ENCODE results near the gene KRTAP12-2. TPM values are rescaled to one million over a fixed set of nuclear protein-coding genes. Genes with fewer than 3 reads are reported as not detected.

Gene KRTAP12-2
- total and polyA plus RNA-seq, 4 donors = not detected

DNA sequence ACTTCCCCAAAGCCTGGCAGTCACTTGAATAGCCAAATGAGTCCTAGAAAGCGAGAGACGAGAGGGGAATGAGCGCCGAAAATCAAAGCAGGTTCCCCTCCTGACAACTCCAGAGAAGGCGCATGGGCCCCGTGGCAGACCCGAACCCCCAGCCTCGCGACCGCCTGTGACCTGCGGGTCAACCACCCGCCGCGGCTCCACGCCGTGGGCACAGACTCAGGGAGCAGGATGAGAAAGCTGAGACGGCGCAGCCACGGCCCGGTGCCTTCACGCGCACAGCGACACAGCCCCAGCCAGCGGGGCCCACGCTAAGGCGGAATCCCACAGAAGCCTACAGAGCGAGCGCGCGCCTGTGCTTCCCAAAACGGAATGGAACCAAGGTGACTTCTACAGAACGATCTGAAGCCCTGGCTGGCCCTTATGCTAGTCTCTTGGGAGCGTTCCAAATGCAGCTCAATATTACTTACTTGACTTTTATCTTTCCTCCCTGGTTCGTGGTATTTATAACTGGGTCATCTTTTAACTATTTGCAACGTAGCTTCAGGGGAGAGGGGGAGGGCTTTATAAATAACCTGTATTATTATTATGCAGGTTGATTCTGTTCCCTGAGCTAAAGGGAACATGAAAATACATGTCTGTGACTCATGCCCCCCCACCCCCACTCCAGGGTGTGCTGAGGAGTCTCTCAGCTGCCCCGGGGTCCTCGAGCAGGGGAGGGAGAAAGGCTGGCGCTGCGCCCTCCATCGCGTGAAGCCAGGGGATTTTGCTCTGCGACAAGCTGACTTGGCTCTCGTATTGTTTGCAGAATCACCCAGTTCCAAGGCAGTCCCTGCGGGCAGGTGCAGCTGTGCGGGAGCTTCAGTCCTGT is 42.9 kb upstream of the KRTAP12-2 start:
- Histone ChIP-seq H3K27me3 (ENCODE audit: control insufficient read depth, insufficient read depth, low read length) (peaks cover 86% of the 10 kb centered on the region), H3K9me3 (ENCODE audit: control insufficient read depth, insufficient read depth, low read length) (no peaks in the 10 kb centered on the region), H3K36me3 (ENCODE audit: control insufficient read depth, insufficient read depth, low read length) (no peaks in the 10 kb centered on the region), H3K4me1 (ENCODE audit: control insufficient read depth, insufficient read depth, low read length) (peaks cover 59% of the 10 kb centered on the region), H3K4me3 (ENCODE audit: low read depth, low read length) (no peak overlapping the region), H3K27ac (ENCODE audit: low read depth, low read length) (no peak overlapping the region)
- DNase-seq (ENCODE audit: low read depth in 4 of 6, low spot score in 6 of 6) = peak in 2 of 6 donors; percentile 23 to 61
- WGBS (ENCODE audit: insufficient coverage) = under 1% methylated on average over 40 of the region's 45 CpGs

DNA sequence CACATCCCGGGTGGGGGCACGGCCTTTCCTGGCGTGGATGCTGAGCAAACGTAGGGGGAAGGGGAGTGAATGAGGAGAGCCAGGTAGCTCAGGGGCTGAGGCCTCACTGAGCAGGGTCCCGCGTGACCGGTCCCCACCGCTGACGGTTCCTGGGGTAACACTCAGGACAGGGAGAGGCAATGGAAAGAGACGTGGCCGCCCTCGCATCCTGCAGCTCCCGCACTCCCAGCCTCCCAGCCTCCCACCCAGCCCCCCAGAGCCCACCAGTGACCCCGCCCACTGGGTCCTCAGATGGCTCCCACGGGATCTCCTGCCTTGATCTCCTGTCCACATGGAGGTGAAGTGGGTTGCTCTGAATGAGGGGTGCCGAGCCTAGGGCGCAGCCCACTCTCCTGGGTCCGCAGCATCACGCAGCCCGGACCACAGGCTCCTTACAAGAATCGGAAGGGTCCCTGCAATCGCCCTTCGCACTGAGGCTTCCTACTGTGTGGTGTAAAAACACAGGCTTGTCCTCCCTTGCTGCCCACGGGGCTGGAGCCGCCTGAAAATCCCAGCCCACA is 42.2 kb upstream of the KRTAP12-2 start:
- no peak overlapping the region for H3K27ac ChIP-seq (ENCODE audit: low read depth, low read length)
- WGBS (ENCODE audit: insufficient coverage) = 3% methylated on average over 23 of the region's 25 CpGs
- peaks cover 59% of the 10 kb centered on the region for H3K4me1 ChIP-seq (ENCODE audit: control insufficient read depth, insufficient read depth, low read length)
- no peak overlapping the region for H3K4me3 ChIP-seq (ENCODE audit: low read depth, low read length)
- DNase-seq (ENCODE audit: low read depth in 4 of 6, low spot score in 6 of 6) = no peak
- no peaks in the 10 kb centered on the region for H3K36me3 ChIP-seq (ENCODE audit: control insufficient read depth, insufficient read depth, low read length)
- H3K9me3 ChIP-seq (ENCODE audit: control insufficient read depth, insufficient read depth, low read length) = no peaks in the 10 kb centered on the region
- H3K27me3 ChIP-seq (ENCODE audit: control insufficient read depth, insufficient read depth, low read length) = peaks cover 91% of the 10 kb centered on the region

DNA sequence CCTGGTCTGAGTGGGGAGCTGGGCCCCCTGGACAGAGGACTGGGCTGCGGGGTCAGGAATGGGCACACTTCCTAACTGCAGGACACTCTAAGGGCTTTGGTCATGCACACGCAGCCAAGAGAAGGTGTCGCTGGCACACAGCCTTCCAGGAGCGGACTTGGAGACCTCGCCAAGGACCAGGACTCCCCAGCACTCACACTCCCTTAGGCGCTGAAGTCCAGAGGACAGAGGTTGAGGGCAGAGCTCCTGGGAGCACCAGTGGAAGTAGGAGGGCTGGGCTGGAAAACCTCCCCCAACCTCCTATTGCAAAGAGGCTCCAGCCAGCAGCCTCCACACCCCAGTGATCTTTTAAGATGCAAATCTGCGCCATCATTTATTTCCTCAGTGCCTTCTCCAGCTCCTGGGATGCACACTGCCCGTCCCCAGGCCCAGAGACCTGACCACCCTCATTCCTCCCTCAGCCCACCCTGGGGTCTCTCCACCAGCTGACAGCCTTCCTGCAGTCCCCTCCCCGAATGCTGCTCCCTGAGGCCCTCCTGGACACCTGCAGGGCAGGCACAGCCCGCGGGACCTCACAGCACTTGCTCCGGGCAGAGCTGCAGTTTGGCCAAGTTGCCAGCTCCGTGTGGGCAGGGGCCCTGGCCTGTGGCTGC is 41.6 kb upstream of the KRTAP12-2 start:
- H3K4me1 ChIP-seq (ENCODE audit: control insufficient read depth, insufficient read depth, low read length) = peaks cover 59% of the 10 kb centered on the region
- 1% methylated on average over 10 of the region's 13 CpGs for WGBS (ENCODE audit: insufficient coverage)
- DNase-seq (ENCODE audit: low read depth in 4 of 6, low spot score in 6 of 6) = no peak
- H3K27ac ChIP-seq (ENCODE audit: low read depth, low read length) = no peak overlapping the region
- no peak overlapping the region for H3K4me3 ChIP-seq (ENCODE audit: low read depth, low read length)
- no peaks in the 10 kb centered on the region for H3K9me3 ChIP-seq (ENCODE audit: control insufficient read depth, insufficient read depth, low read length)
- H3K36me3 ChIP-seq (ENCODE audit: control insufficient read depth, insufficient read depth, low read length) = no peaks in the 10 kb centered on the region
- peaks cover 91% of the 10 kb centered on the region for H3K27me3 ChIP-seq (ENCODE audit: control insufficient read depth, insufficient read depth, low read length)

DNA sequence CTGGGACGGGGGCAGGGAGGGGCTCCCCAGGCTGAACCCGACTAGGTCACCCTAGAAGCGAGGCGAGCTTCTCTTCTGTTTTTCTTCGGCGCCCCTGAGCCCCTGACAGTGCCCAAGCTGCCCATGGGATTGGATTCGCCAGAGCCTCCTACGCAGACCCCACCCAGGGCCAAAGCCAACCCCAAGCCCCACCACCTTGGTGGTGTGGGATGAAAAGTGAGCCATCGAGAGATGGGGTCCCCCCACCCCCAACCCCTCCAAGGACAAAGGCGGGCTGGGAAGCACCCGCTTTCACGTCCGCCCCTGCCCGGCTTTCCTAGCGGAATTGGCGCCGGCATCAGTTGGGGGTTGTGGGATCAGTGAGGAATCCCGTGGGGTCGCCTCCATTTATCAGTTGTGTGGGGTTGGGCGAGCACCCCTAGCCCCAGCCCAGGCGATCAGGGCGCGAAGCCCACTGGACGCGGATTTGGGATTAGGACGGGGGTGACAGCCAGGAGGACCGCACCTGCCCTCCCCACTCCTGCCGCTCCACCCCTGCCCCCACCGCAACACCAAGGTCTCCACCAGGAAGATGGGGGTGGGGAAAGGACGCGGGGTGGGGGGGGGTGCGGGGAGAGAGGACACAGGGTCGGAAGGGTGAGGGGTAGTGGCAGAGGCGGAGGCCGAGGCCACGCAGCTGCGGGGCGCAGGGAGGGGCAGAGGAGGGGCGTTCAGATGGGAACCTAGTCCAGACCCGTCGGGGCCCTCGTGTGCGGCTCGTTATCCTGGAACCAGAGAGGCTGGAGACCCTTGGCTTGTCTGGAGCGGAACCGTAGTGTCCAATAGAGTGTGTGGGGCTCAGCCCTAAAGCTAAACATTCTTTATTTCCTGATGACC is 40.2 kb upstream of the KRTAP12-2 start:
- Histone ChIP-seq H3K9me3 (ENCODE audit: control insufficient read depth, insufficient read depth, low read length) (no peaks in the 10 kb centered on the region), H3K4me3 (ENCODE audit: low read depth, low read length) (no peak overlapping the region), H3K27me3 (ENCODE audit: control insufficient read depth, insufficient read depth, low read length) (peaks cover 86% of the 10 kb centered on the region), H3K4me1 (ENCODE audit: control insufficient read depth, insufficient read depth, low read length) (peaks cover 52% of the 10 kb centered on the region), H3K27ac (ENCODE audit: low read depth, low read length) (no peak overlapping the region), H3K36me3 (ENCODE audit: control insufficient read depth, insufficient read depth, low read length) (no peaks in the 10 kb centered on the region)
- 2% methylated on average over 20 of the region's 46 CpGs for WGBS (ENCODE audit: insufficient coverage)
- DNase-seq (ENCODE audit: low read depth in 4 of 6, low spot score in 6 of 6) = no peak

DNA sequence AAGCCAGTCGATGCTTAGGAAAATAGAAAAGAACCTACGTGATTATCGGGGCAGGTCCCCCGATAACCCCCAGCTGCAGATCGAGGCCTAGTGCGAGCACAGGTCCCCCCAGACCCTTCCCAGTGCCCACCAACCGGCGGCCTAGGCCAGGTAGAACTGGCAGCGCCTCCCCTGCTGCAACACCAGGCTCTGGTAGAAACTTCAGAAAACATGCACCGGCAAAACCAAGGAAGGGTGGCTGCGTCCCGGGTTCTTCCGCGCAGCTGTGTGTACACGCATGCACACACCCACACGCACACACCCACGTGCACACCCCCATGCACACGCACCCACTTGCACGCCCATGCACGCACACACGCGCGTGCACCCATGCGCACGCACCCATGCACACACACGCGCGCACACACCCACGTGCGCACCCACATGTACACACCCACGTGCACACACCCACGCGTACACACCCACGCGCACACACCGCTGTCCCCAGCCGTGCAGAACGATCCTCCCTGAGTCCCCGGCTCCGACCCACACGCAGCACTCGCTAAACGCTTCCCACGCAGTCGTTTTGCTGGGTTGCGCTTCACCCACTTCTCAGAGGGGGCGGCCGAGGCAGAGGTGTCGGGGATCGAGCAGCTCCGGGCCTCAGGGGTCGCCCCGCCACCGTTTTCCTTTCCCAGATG is 39.4 kb upstream of the KRTAP12-2 start:
- H3K4me3 ChIP-seq (ENCODE audit: low read depth, low read length) = no peak overlapping the region
- no peak overlapping the region for H3K27ac ChIP-seq (ENCODE audit: low read depth, low read length)
- H3K27me3 ChIP-seq (ENCODE audit: control insufficient read depth, insufficient read depth, low read length) = peaks cover 81% of the 10 kb centered on the region
- 4% methylated on average over 53 of the region's 54 CpGs for WGBS (ENCODE audit: insufficient coverage)
- no peaks in the 10 kb centered on the region for H3K36me3 ChIP-seq (ENCODE audit: control insufficient read depth, insufficient read depth, low read length)
- DNase-seq (ENCODE audit: low read depth in 4 of 6, low spot score in 6 of 6) = no peak
- H3K4me1 ChIP-seq (ENCODE audit: control insufficient read depth, insufficient read depth, low read length) = peaks cover 44% of the 10 kb centered on the region
- H3K9me3 ChIP-seq (ENCODE audit: control insufficient read depth, insufficient read depth, low read length) = no peaks in the 10 kb centered on the region

DNA sequence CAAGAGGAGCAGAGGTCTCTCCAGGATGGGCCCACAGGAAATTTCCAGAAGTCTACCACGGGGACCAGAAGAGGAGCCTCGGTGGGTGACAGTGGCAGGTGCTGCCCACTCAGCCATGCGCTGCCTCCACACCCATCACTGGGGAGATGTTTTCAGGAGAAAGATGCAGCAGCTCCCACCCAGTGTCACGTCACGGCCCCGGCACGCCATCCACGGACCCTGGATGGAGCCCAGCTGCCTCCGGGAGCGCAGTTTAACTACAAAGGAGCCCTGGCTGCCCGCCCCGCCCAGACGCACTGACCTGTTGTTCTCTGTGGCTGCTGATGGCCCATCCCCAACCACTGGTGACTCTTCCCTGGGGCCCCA is 37.9 kb upstream of the KRTAP12-2 start:
- no peak overlapping the region for H3K27ac ChIP-seq (ENCODE audit: low read depth, low read length)
- no peak for DNase-seq (ENCODE audit: low read depth in 4 of 6, low spot score in 6 of 6)
- no peaks in the 10 kb centered on the region for H3K9me3 ChIP-seq (ENCODE audit: control insufficient read depth, insufficient read depth, low read length)
- no peak overlapping the region for H3K4me3 ChIP-seq (ENCODE audit: low read depth, low read length)
- no peaks in the 10 kb centered on the region for H3K36me3 ChIP-seq (ENCODE audit: control insufficient read depth, insufficient read depth, low read length)
- WGBS (ENCODE audit: insufficient coverage) = 13% methylated on average over 13 of the region's 13 CpGs
- H3K27me3 ChIP-seq (ENCODE audit: control insufficient read depth, insufficient read depth, low read length) = peaks cover 74% of the 10 kb centered on the region
- peaks cover 29% of the 10 kb centered on the region for H3K4me1 ChIP-seq (ENCODE audit: control insufficient read depth, insufficient read depth, low read length)

DNA sequence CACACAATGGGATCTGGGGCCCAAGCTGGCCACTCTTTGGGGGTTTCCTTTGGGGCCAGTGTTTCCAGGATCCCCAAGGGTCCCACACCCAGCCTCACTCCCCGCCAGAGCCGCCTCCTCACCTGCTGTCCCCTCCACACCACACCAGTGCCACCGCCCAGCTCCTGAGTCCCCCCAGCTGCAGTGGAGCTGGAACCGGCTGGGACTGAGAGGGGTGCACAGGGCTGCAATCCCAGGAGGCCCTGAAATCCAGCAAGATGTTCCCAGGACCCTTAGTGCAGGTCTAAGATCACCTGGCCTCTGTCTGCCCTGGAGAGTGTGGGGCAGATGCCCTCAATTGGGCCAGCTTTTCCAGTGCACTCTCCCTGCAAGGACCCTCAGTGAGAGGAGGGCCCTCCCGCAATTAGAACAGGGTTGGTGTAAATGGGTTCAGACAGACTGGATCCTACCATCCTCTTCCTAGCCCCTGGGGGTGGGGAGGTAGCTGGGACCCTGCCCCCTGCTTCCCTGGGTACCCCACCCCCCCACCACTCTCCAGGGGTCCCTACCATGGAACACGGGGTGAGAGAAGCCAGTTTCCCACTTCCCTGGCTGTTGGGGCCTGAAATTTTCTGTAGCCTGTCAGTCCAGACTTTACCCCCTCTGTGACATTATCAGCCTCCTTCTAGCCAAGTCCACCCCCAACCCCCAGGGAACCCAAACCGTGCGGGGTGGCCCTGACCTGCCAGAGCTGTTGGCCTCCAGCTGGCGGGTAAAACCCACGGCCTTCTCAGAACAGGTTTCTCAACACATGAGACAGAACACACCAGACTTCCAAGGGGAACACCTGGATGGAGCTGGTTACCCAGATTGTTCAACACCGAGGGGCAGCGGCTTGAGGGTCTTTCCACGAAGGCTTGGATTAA is 37.3 kb upstream of the KRTAP12-2 start:
- no peak overlapping the region for H3K4me3 ChIP-seq (ENCODE audit: low read depth, low read length)
- no peak overlapping the region for H3K27ac ChIP-seq (ENCODE audit: low read depth, low read length)
- 42% methylated on average over 12 of the region's 13 CpGs for WGBS (ENCODE audit: insufficient coverage)
- H3K9me3 ChIP-seq (ENCODE audit: control insufficient read depth, insufficient read depth, low read length) = no peaks in the 10 kb centered on the region
- H3K4me1 ChIP-seq (ENCODE audit: control insufficient read depth, insufficient read depth, low read length) = peaks cover 23% of the 10 kb centered on the region
- DNase-seq (ENCODE audit: low read depth in 4 of 6, low spot score in 6 of 6) = no peak
- H3K27me3 ChIP-seq (ENCODE audit: control insufficient read depth, insufficient read depth, low read length) = peaks cover 68% of the 10 kb centered on the region
- H3K36me3 ChIP-seq (ENCODE audit: control insufficient read depth, insufficient read depth, low read length) = no peaks in the 10 kb centered on the region

DNA sequence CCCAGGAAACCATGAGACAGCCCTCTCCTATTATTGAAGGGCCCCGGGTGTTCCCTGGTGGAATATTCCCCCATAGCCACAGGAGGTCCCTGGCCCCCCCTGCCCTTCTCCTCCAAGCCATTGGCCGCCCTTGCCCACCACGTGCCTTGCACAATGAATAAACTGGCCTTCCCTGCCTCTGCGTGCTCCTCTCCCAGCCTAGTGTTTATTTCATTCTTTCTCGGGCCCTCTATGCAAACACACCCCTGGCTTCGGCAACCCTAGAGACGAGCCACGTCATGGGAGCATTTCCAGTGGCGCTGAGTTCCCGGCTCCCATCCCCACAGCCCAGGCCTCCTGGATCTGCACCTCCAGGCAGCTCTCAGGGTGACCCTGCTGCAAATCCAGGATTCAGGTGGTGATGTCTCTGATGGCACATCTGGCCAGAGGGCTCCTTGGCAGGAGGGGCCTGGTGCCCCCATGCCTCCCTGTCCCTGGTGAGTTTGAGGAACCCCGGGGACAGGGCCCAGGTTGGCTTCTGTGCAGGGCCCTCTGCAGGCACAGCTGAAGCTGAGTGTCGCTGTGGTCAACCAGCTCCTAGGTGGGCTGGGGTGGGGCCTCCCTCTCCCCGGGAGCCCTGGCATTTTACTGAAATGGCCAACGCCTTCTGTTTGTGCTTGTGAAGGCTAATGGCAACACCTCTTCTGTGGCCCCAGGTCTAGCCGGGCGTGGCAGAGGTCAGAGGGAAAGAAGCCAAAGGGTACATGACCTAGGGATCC is 36.4 kb upstream of the KRTAP12-2 start:
- no peaks in the 10 kb centered on the region for H3K9me3 ChIP-seq (ENCODE audit: control insufficient read depth, insufficient read depth, low read length)
- H3K36me3 ChIP-seq (ENCODE audit: control insufficient read depth, insufficient read depth, low read length) = no peaks in the 10 kb centered on the region
- peaks cover 23% of the 10 kb centered on the region for H3K4me1 ChIP-seq (ENCODE audit: control insufficient read depth, insufficient read depth, low read length)
- WGBS (ENCODE audit: insufficient coverage) = 46% methylated on average over 16 of the region's 16 CpGs
- no peak overlapping the region for H3K4me3 ChIP-seq (ENCODE audit: low read depth, low read length)
- peaks cover 63% of the 10 kb centered on the region for H3K27me3 ChIP-seq (ENCODE audit: control insufficient read depth, insufficient read depth, low read length)
- no peak overlapping the region for H3K27ac ChIP-seq (ENCODE audit: low read depth, low read length)
- DNase-seq (ENCODE audit: low read depth in 4 of 6, low spot score in 6 of 6) = no peak
